Endometrial microvascular endothelial cells (primary cell): ENCODE data around the gene ATP2B1. TPM values are rescaled to one million over a fixed set of nuclear protein-coding genes. Genes with fewer than 3 reads are reported as not detected.

ENCODE experiments used
- in situ Hi-C: cut with HindIII; loops from 2 replicates; pipeline ENCODE4 v1.10.0; 2017; ENCODE audit warnings: low sequenced_read_pairs, low pct_unique_long_range_greater_than_20kb; ENCODE audit errors: inconsistent ontology term
- total RNA-seq: library from RNA; depleted of rRNA; stranded (reverse); fragments of >200 nt; gene quantifications from one replicate; pipeline ENCODE4 v1.2.3, GENCODE V29; 2015; ENCODE audit errors: inconsistent ontology term

Gene ATP2B1
- total RNA-seq, 1 donor from 2014 or later: 60.2 TPM

- in situ Hi-C loops: no loop called here
Observed at GRCh38 chr12:89632778-89633177, 75.9 kb downstream of the ATP2B1 start.

- in situ Hi-C loops: no loop called here
Observed at GRCh38 chr12:89622115-89622514, 86.5 kb downstream of the ATP2B1 start.

GRCh38 chr12:89621521-89621920 lies 87.1 kb downstream of the ATP2B1 start:
- in situ Hi-C loops: no loop called here

GRCh38 chr12:89619764-89620163 lies 88.9 kb downstream of the ATP2B1 start:
- in situ Hi-C loops: no loop called here

- in situ Hi-C loops: no loop called here
Observed at GRCh38 chr12:89618113-89618862, 90.3 kb downstream of the ATP2B1 start.

- in situ Hi-C loops: no loop called here
Observed at GRCh38 chr12:89610366-89610765, 98.3 kb downstream of the ATP2B1 start.

GRCh38 chr12:89603678-89604077 lies 105.0 kb downstream of the ATP2B1 start:
- in situ Hi-C loops: no loop called here

GRCh38 chr12:89597770-89598169 lies 110.9 kb downstream of the ATP2B1 start:
- in situ Hi-C loops: no loop called here

GRCh38 chr12:89597210-89597609 lies 111.4 kb downstream of the ATP2B1 start:
- in situ Hi-C loops: no loop called here

- in situ Hi-C loops: no loop called here
Observed at GRCh38 chr12:89593873-89594272, 114.8 kb downstream of the ATP2B1 start.

- in situ Hi-C loops: no loop called here
Observed at GRCh38 chr12:89593233-89593632, 115.4 kb downstream of the ATP2B1 start.

- in situ Hi-C loops: no loop called here
Observed at GRCh38 chr12:89589753-89590152, 118.9 kb downstream of the ATP2B1 start.

- in situ Hi-C loops: no loop called here
Observed at GRCh38 chr12:89578499-89578898, 130.1 kb downstream of the ATP2B1 start.

- in situ Hi-C loops: no loop called here
Observed at GRCh38 chr12:89576572-89577220, 131.9 kb downstream of the ATP2B1 start.

GRCh38 chr12:89575374-89575773 lies 133.3 kb downstream of the ATP2B1 start:
- in situ Hi-C loops: no loop called here

- in situ Hi-C loops: no loop called here
Observed at GRCh38 chr12:89574736-89575208, 133.9 kb downstream of the ATP2B1 start.

- in situ Hi-C loops: no loop called here
Observed at GRCh38 chr12:89573051-89573810, 135.4 kb downstream of the ATP2B1 start.

GRCh38 chr12:89571491-89572195 lies 137.0 kb downstream of the ATP2B1 start:
- in situ Hi-C loops: no loop called here

- in situ Hi-C loops: no loop called here
Observed at GRCh38 chr12:89568484-89568883, 140.2 kb downstream of the ATP2B1 start.
